Endothelial cell of umbilical vein (primary cell): ENCODE results near the gene PODXL2. TPM values are rescaled to one million over a fixed set of nuclear protein-coding genes. Genes with fewer than 3 reads are reported as not detected.

ENCODE experiments used
- BruUV-seq: library from RNA; stranded (reverse); fragments of 400-500 nt; replicated peaks from 2 replicates; lab custom pipeline; 2021; lab: Mats Ljungman, UMichigan
- CTCF ChIA-PET: fragments of 300-600, 350-600 bp; sonication (Branson Sonifier 250); formaldehyde crosslinking; loops from one replicate; lab custom pipeline; 2021; ENCODE audit warnings: antibody characterized with exemption, inconsistent platforms; lab: Charles Lee
- POLR2A ChIA-PET: fragments of 300-600, 350-600 bp; sonication (Branson Sonifier 250); formaldehyde crosslinking; loops from one replicate; lab custom pipeline; 2021; ENCODE audit warnings: antibody characterized with exemption, inconsistent platforms; lab: Charles Lee
- DNase-seq: peaks from one replicate; pipeline ENCODE4 v3.0.0-alpha.2; 2011; ENCODE audit warnings: low read depth, low spot score
- FAIRE-seq: peaks from 2 replicates; lab custom pipeline; 2011; peaks lifted over from hg19 to GRCh38; lab: Jason Lieb, UNC
- H2AFZ ChIP-seq: 2 replicates; pipeline ENCODE4 v1.6.0; 2012; ENCODE audit warnings: low read depth, low read length, control low read depth, inconsistent platforms
- H3K27ac ChIP-seq: 2 replicates; pipeline ENCODE4 v1.5.1; 2011; ENCODE audit warnings: low read depth, mild to moderate bottlenecking, control low read depth, low read length, moderate library complexity; ENCODE audit not compliant: insufficient read depth
- H3K27me3 ChIP-seq, 2 experiments: 2 replicates each; pipeline versions ENCODE4 v1.6.0 to v1.6.1; 2011; ENCODE audit warnings: low read length in 2 of 2, mixed read lengths in 1 of 2; ENCODE audit not compliant: control insufficient read depth in 2 of 2, insufficient read depth in 2 of 2
- H3K36me3 ChIP-seq, 2 experiments: 2 replicates in 1 of 2; 3 replicates in 1 of 2; pipeline ENCODE4 v1.5.1; 2011; ENCODE audit warnings: low read length in 2 of 2, mild to moderate bottlenecking in 1 of 2, moderate library complexity in 1 of 2; ENCODE audit not compliant: control insufficient read depth in 2 of 2, insufficient read depth in 2 of 2; ENCODE audit errors: extremely low read depth in 1 of 2
- H3K4me1 ChIP-seq: 3 replicates; pipeline ENCODE4 v1.5.1; 2011; ENCODE audit warnings: mild to moderate bottlenecking, low read length; ENCODE audit not compliant: control insufficient read depth, insufficient read depth; ENCODE audit errors: extremely low read depth
- H3K4me2 ChIP-seq: 2 replicates; pipeline ENCODE4 v1.6.1; 2011; ENCODE audit warnings: low read length, control low read depth, mixed read lengths; ENCODE audit not compliant: insufficient read depth
- H3K4me3 ChIP-seq, 3 experiments: fragments of 200-600 bp in 1 of 3; sonication (generic), shearing (Covaris generic) in 1 of 3; replicated peaks in 1 of 3; 2 replicates each; pipeline ENCODE4 v1.5.1; 2011 to 2016; ENCODE audit warnings: control low read depth in 3 of 3, low read length in 3 of 3, mild to moderate bottlenecking in 2 of 3, inconsistent platforms in 1 of 3, low read depth in 1 of 3, moderate library complexity in 1 of 3; ENCODE audit not compliant: insufficient read depth in 1 of 3
- H3K79me2 ChIP-seq: 2 replicates; pipeline ENCODE4 v1.6.0; 2012; ENCODE audit warnings: low read length, inconsistent platforms; ENCODE audit not compliant: control insufficient read depth, insufficient read depth
- H3K9ac ChIP-seq: replicated peaks from 2 replicates; pipeline ENCODE3; 2011; ENCODE audit warnings: low read length, control low read depth; ENCODE audit not compliant: insufficient read depth; ENCODE audit errors: extremely low read depth
- H3K9me1 ChIP-seq: replicated peaks from 3 replicates; pipeline ENCODE4 v1.6.0; 2011; ENCODE audit warnings: mild to moderate bottlenecking, low read length; ENCODE audit not compliant: control insufficient read depth, insufficient read depth; ENCODE audit errors: extremely low read depth
- H3K9me3 ChIP-seq: replicated peaks from 2 replicates; pipeline ENCODE4 v1.5.1; 2012; ENCODE audit warnings: low read length, inconsistent platforms; ENCODE audit not compliant: control insufficient read depth, insufficient read depth
- H4K20me1 ChIP-seq: replicated peaks from 2 replicates; pipeline ENCODE3; 2011; ENCODE audit warnings: mild to moderate bottlenecking, low read length; ENCODE audit not compliant: control insufficient read depth, insufficient read depth; ENCODE audit errors: extremely low read depth
- CTCF ChIP-seq, 2 donors: IDR thresholded peaks; 1 replicate in 1 of 2; 2 replicates in 1 of 2; pipeline ENCODE4 v1.5.1; 2011; ENCODE audit warnings: low read length in 2 of 2, mild to moderate bottlenecking in 2 of 2, moderate library complexity in 2 of 2, control low read depth in 1 of 2, inconsistent platforms in 1 of 2, low read depth in 1 of 2; ENCODE audit not compliant: insufficient read depth in 1 of 2; ENCODE audit errors: extremely low read depth in 1 of 2
- EZH2 ChIP-seq: IDR thresholded peaks from 2 replicates; pipeline ENCODE4 v1.6.1; 2012; ENCODE audit warnings: borderline replicate concordance, low read depth, mild to moderate bottlenecking, moderate library complexity, low read length, inconsistent platforms; ENCODE audit not compliant: severe bottlenecking
- FOS ChIP-seq: IDR thresholded peaks from 2 replicates; pipeline ENCODE4 v1.6.1; 2011; ENCODE audit warnings: mild to moderate bottlenecking, low read length, moderate library complexity, borderline replicate concordance; ENCODE audit not compliant: insufficient read depth
- GATA2 ChIP-seq: IDR thresholded peaks from 2 replicates; pipeline ENCODE4 v1.7.0; 2011; ENCODE audit warnings: low read depth, mild to moderate bottlenecking, moderate library complexity, mixed read lengths, low read length; ENCODE audit not compliant: insufficient read length, insufficient read depth
- JUN ChIP-seq: IDR thresholded peaks from 2 replicates; pipeline ENCODE4 v1.6.1; 2011; ENCODE audit warnings: borderline replicate concordance, low read depth; ENCODE audit not compliant: insufficient read length, insufficient read depth
- MAX ChIP-seq: IDR thresholded peaks from 2 replicates; pipeline ENCODE4 v1.6.1; 2011; ENCODE audit not compliant: insufficient read depth, insufficient read length
- MYC ChIP-seq: IDR thresholded peaks from one replicate; pipeline ENCODE4 v1.6.1; 2011; ENCODE audit warnings: mild to moderate bottlenecking, low read depth, low read length
- POLR2A ChIP-seq: IDR thresholded peaks from 2 replicates; pipeline ENCODE4 v1.6.1; 2012; ENCODE audit warnings: low read depth, mild to moderate bottlenecking, control low read depth, low read length
- POLR2AphosphoS5 ChIP-seq: IDR thresholded peaks from 2 replicates; pipeline ENCODE4 v1.6.1; 2012; ENCODE audit warnings: low read depth, mild to moderate bottlenecking, control low read depth, low read length, moderate library complexity; ENCODE audit not compliant: insufficient read depth
- dilution Hi-C: fragments of 300-500 bp; cut with MboI; formaldehyde crosslinking; loops from one replicate; pipeline ENCODE4 v1.15.0; 2019; ENCODE audit warnings: low sequenced_read_pairs; ENCODE audit not compliant: extremely low pct_ligation_motif_present
- intact Hi-C: fragments of 100-400 bp; cut with micrococcal nuclease; formaldehyde crosslinking; loops from one replicate; pipeline ENCODE4 v1.10.0; 2022
- polyA plus RNA-seq, 4 experiments: library from polyadenylated mRNA; depleted of rRNA in 3 of 4; stranded (reverse) in 3 of 4; unstranded in 1 of 4; fragments of >200 nt; gene quantifications; 2 replicates each; pipeline versions ENCODE4 v1.2.1 to v1.2.3, GENCODE V29; 2011 to 2012; ENCODE audit warnings: missing spikeins in 1 of 4
- total RNA-seq: library from RNA; stranded (reverse); gene quantifications from 2 replicates; pipeline ENCODE4 v1.2.3, GENCODE V29; 2021

PODXL2 gene
- total and polyA plus RNA-seq, 2 donors (not counting 3 experiments of a cell fraction or from before 2014, with no cell fraction given), result 5.5 to 6.5 TPM

GRCh38 chr3:127663151-127663550, 34.2 kb downstream of the PODXL2 start:
- ChIA-PET CTCF (interaction anchor here (0.6 kb wide), 1 partner anchor 308 kb away, joined by 4 read pairs; no protein-coding TSS in a partner anchor), POLR2A (no interaction called here)
- H3K4me3 ChIP-seq, result no peak overlapping the region

More at GRCh38 chr3:127663151-127663550, 34.2 kb downstream of the PODXL2 start:
- no peak overlapping the region for H3K27ac ChIP-seq
- H3K4me1 ChIP-seq, result no peaks in the 10 kb centered on the region
- intact Hi-C loops (no loop called here), dilution Hi-C loops (no loop called here)
- no peak overlapping the region for H3K4me2 ChIP-seq
- H3K36me3 ChIP-seq, result no peaks in the 10 kb centered on the region
- no peak for DNase-seq
- no peak overlapping the region for H3K9ac ChIP-seq
- BruUV-seq, result no TSS peak
- H2AFZ ChIP-seq, result no peak overlapping the region
- H4K20me1 ChIP-seq, result no peaks in the 10 kb centered on the region
- no peaks in the 10 kb centered on the region for H3K9me3 ChIP-seq
- H3K9me1 ChIP-seq, result no peaks in the 10 kb centered on the region
- peaks cover 0 to 3% of the 10 kb centered on the region in 2 experiments for H3K27me3 ChIP-seq
- TF ChIP-seq GATA2 (no peak), POLR2AphosphoS5 (no peak), MAX (no peak), FOS (no peak), POLR2A (no peak), JUN (no peak), MYC (no peak), CTCF (IDR thresholded peaks at IDR 0.05; ENCODE audit: extremely low read depth in 1 of 2, insufficient read depth in 1 of 2, low read depth in 1 of 2, low read length in 2 of 2) (no peak), EZH2 (no peak)
- FAIRE-seq, result no peak
- H3K79me2 ChIP-seq, result no peaks in the 10 kb centered on the region
